RWPE2 (cell line): ENCODE data around the gene ACACB.

Source experiments
- ATAC-seq: fragments of 200-7000 bp; cut with Tn5 transposase; 3 replicates; pipeline ENCODE4 v1.9.1; 2021; ENCODE audit warnings: low read depth
- DNase-seq: peaks from one replicate; pipeline ENCODE4 v3.0.0-alpha.2; 2020; ENCODE audit warnings: low spot score
- H3K27ac ChIP-seq: fragments of 450-650 bp; 2 replicates; pipeline ENCODE4 v1.5.1; 2017; ENCODE audit warnings: mild to moderate bottlenecking; ENCODE audit not compliant: poor library complexity, severe bottlenecking
- H3K27me3 ChIP-seq: fragments of 250-450 bp; sonication (Bioruptor Pico); 2 replicates; pipeline ENCODE4 v1.5.1; 2021; ENCODE audit warnings: mild to moderate bottlenecking, moderate library complexity; ENCODE audit not compliant: insufficient read depth, poor library complexity, severe bottlenecking
- H3K36me3 ChIP-seq: fragments of 250-450 bp; sonication (Bioruptor Pico); 2 replicates; pipeline ENCODE4 v1.5.1; 2020; ENCODE audit warnings: low read depth, mild to moderate bottlenecking, moderate library complexity
- H3K4me1 ChIP-seq: fragments of 250-450 bp; sonication (Bioruptor Pico); 2 replicates; pipeline ENCODE4 v1.5.1; 2021; ENCODE audit warnings: mild to moderate bottlenecking, moderate library complexity; ENCODE audit not compliant: insufficient read depth, poor library complexity, severe bottlenecking
- H3K4me3 ChIP-seq: fragments of 250-450 bp; sonication (Bioruptor Pico); 2 replicates; pipeline ENCODE4 v1.5.1; 2021; ENCODE audit warnings: mild to moderate bottlenecking, moderate library complexity; ENCODE audit not compliant: severe bottlenecking
- H3K9me3 ChIP-seq: fragments of 250-450 bp; sonication (Bioruptor Pico); 2 replicates; pipeline ENCODE4 v1.5.1; 2021; ENCODE audit warnings: mild to moderate bottlenecking, moderate library complexity; ENCODE audit not compliant: severe bottlenecking
- CTCF ChIP-seq: fragments of 450-650 bp; IDR thresholded peaks from one replicate; pipeline ENCODE4 v1.5.1; 2017; ENCODE audit warnings: mild to moderate bottlenecking, moderate library complexity; ENCODE audit not compliant: poor library complexity, severe bottlenecking

Gene ACACB

GRCh38 chr12:109191621-109192250 is 75.3 kb downstream of the ACACB start:
- peak overlapping the region; percentile 92 for H3K27ac ChIP-seq
- TF ChIP-seq CTCF = no peak
- peak; percentile 71 for ATAC-seq
- peaks cover 23% of the 10 kb centered on the region for H3K4me1 ChIP-seq
- DNase-seq = no peak
- H3K9me3 ChIP-seq = no peaks in the 10 kb centered on the region
- H3K4me3 ChIP-seq = no peak overlapping the region
- H3K27me3 ChIP-seq = no peaks in the 10 kb centered on the region
- peaks cover 14% of the 10 kb centered on the region; the same call in 1 of the 2 replicates for H3K36me3 ChIP-seq

- Histone ChIP-seq H3K9me3 (no peaks in the 10 kb centered on the region), H3K4me3 (no peak overlapping the region), H3K4me1 (peaks cover 27% of the 10 kb centered on the region), H3K27me3 (no peaks in the 10 kb centered on the region), H3K27ac (peak overlapping the region; percentile 92), H3K36me3 (peaks cover 14% of the 10 kb centered on the region; the same call in 1 of the 2 replicates)
- ATAC-seq = peak; percentile 93
- no peak for TF ChIP-seq CTCF
- no peak for DNase-seq
Observed at GRCh38 chr12:109192358-109192757, 76.0 kb downstream of the ACACB start.

- no peaks in the 10 kb centered on the region for H3K9me3 ChIP-seq
- no peak for TF ChIP-seq CTCF
- H3K27me3 ChIP-seq = no peaks in the 10 kb centered on the region
- 0 out of 2 replicates have a peak, but pooled peaks cover 9% of the 10 kb centered on the region for H3K36me3 ChIP-seq
- no peak for DNase-seq
- peaks cover 34% of the 10 kb centered on the region for H3K4me1 ChIP-seq
- ATAC-seq = no peak
- peak overlapping the region; percentile 92 for H3K27ac ChIP-seq
- no peak overlapping the region for H3K4me3 ChIP-seq
Observed at GRCh38 chr12:109193896-109194295, 77.5 kb downstream of the ACACB start.

- Histone ChIP-seq H3K4me1 (peaks cover 50% of the 10 kb centered on the region), H3K27me3 (no peaks in the 10 kb centered on the region), H3K36me3 (0 out of 2 replicates have a peak, but pooled peaks cover 15% of the 10 kb centered on the region), H3K4me3 (no peak overlapping the region), H3K27ac (peak overlapping the region; percentile 92), H3K9me3 (no peaks in the 10 kb centered on the region)
- no peak for TF ChIP-seq CTCF
- ATAC-seq = no peak
- no peak for DNase-seq
Observed at GRCh38 chr12:109196332-109196731, 79.9 kb downstream of the ACACB start.

GRCh38 chr12:109197327-109197726 is 80.9 kb downstream of the ACACB start:
- no peaks in the 10 kb centered on the region for H3K27me3 ChIP-seq

More at GRCh38 chr12:109197327-109197726, 80.9 kb downstream of the ACACB start:
- ATAC-seq (peak; percentile 47), DNase-seq (no peak)
- Histone ChIP-seq H3K4me1 (peaks cover 40% of the 10 kb centered on the region), H3K9me3 (no peaks in the 10 kb centered on the region), H3K27ac (peak overlapping the region; percentile 92), H3K36me3 (peaks cover 17% of the 10 kb centered on the region; the same call in 1 of the 2 replicates), H3K4me3 (no peak overlapping the region)
- TF ChIP-seq CTCF = no peak
